SK-N-SH treated with all-trans-retinoic acid at 6 μM for 48 hours (cell line): Measurements from ENCODE around the gene TMEM164.

Source experiments
- ATAC-seq: fragments of 200-7000 bp; cut with Tn5 transposase; 3 replicates; pipeline ENCODE4 v1.9.1; 2020; ENCODE audit warnings: mild to moderate bottlenecking, moderate library complexity
- BACH2 ChIP-seq: fragments of 250-450 bp; sonication (Bioruptor Pico); IDR thresholded peaks from 2 replicates; pipeline ENCODE4 v1.9.0; 2021; ENCODE audit warnings: mild to moderate bottlenecking, borderline replicate concordance
- CREB5 ChIP-seq: fragments of 250-450 bp; sonication (Bioruptor Pico); IDR thresholded peaks from 2 replicates; pipeline ENCODE4 v1.5.1; 2020; ENCODE audit warnings: low read depth, mild to moderate bottlenecking, moderate library complexity
- CSRNP3 ChIP-seq: fragments of 250-450 bp; sonication (Bioruptor Pico); IDR thresholded peaks from 2 replicates; pipeline ENCODE4 v1.5.1; 2021; ENCODE audit warnings: mild to moderate bottlenecking, moderate library complexity
- ESRRG ChIP-seq: fragments of 250-450 bp; sonication (Bioruptor Pico); IDR thresholded peaks from 2 replicates; pipeline ENCODE4 v1.6.1; 2021; ENCODE audit warnings: mild to moderate bottlenecking
- GLIS3 ChIP-seq: fragments of 250-450 bp; sonication (Bioruptor Pico); IDR thresholded peaks from 2 replicates; pipeline ENCODE4 v1.5.0; 2020; ENCODE audit warnings: mild to moderate bottlenecking, moderate library complexity
- ISL1 ChIP-seq: fragments of 250-450 bp; sonication (Bioruptor Pico); IDR thresholded peaks from 2 replicates; pipeline ENCODE4 v2.1.2; 2022; ENCODE audit warnings: mild to moderate bottlenecking, moderate library complexity
- OSR1 ChIP-seq: fragments of 250-450 bp; sonication (Bioruptor Pico); IDR thresholded peaks from 2 replicates; pipeline ENCODE4 v1.8.0; 2022; ENCODE audit warnings: moderate library complexity, mild to moderate bottlenecking, inconsistent platforms
- PATZ1 ChIP-seq: fragments of 250-450 bp; sonication (Bioruptor Pico); IDR thresholded peaks from 2 replicates; pipeline ENCODE4 v1.8.0; 2020; ENCODE audit warnings: mild to moderate bottlenecking, moderate library complexity, borderline replicate concordance
- POU6F1 ChIP-seq: fragments of 250-450 bp; sonication (Bioruptor Pico); IDR thresholded peaks from 2 replicates; pipeline ENCODE4 v1.8.0; 2021; ENCODE audit warnings: low read depth, mild to moderate bottlenecking, moderate library complexity, borderline replicate concordance
- PPARA ChIP-seq: fragments of 250-450 bp; sonication (Bioruptor Pico); IDR thresholded peaks from 2 replicates; pipeline ENCODE4 v1.5.0; 2020; ENCODE audit warnings: mild to moderate bottlenecking, borderline replicate concordance
- SNAI2 ChIP-seq: fragments of 250-450 bp; sonication (Bioruptor Pico); IDR thresholded peaks from 2 replicates; pipeline ENCODE4 v1.5.0; 2020; ENCODE audit warnings: mild to moderate bottlenecking, moderate library complexity
- TCF4 ChIP-seq: fragments of 250-450 bp; sonication (Bioruptor Pico); IDR thresholded peaks from 2 replicates; pipeline ENCODE4 v1.8.0; 2021; ENCODE audit warnings: mild to moderate bottlenecking, moderate library complexity, borderline replicate concordance
- TOX ChIP-seq: fragments of 250-450 bp; sonication (Bioruptor Pico); IDR thresholded peaks from 2 replicates; pipeline ENCODE4 v1.8.0; 2021; ENCODE audit warnings: mild to moderate bottlenecking, moderate library complexity, borderline replicate concordance
- TSHZ2 ChIP-seq: fragments of 250-450 bp; sonication (Bioruptor Pico); IDR thresholded peaks from 2 replicates; pipeline ENCODE4 v1.5.0; 2020; ENCODE audit warnings: mild to moderate bottlenecking, moderate library complexity
- ZC3H10 ChIP-seq: fragments of 250-450 bp; sonication (Bioruptor Pico); IDR thresholded peaks from 2 replicates; pipeline ENCODE4 v1.5.1; 2021; ENCODE audit warnings: mild to moderate bottlenecking, moderate library complexity
- ZNF70 ChIP-seq: fragments of 450-650 bp; formaldehyde crosslinking; IDR thresholded peaks from 2 replicates; pipeline ENCODE4 v1.5.0; 2020; ENCODE audit warnings: mild to moderate bottlenecking, moderate library complexity

Gene TMEM164

GRCh38 chrX:110002300-110003166 is at the start of gene TMEM164:
Gene TMEM164 (plus strand): TSS chrX:110003114. CDS start chrX:110003775, 661 bp downstream.
- peak; percentile 89 for ATAC-seq

GRCh38 chrX:109954333-109954732 is 48.6 kb upstream of the TMEM164 start:
- TF ChIP-seq ESRRG (CRISPR knock-in tag) = no peak
- no peak for TF ChIP-seq ZC3H10 (CRISPR knock-in tag)
- no peak for TF ChIP-seq BACH2 (CRISPR knock-in tag)
- no peak for TF ChIP-seq OSR1 (CRISPR knock-in tag)
- TF ChIP-seq CREB5 (CRISPR knock-in tag) = no peak
- no peak for TF ChIP-seq POU6F1 (CRISPR knock-in tag)
- TF ChIP-seq TCF4 (CRISPR knock-in tag) = no peak
- TF ChIP-seq ISL1 (CRISPR knock-in tag) = no peak
- peak; percentile 44; the same call in 1 of the 3 replicates for ATAC-seq

More at GRCh38 chrX:110002300-110003166, at the start of gene TMEM164:
- TF ChIP-seq TOX (CRISPR knock-in tag) (no peak), TSHZ2 (CRISPR knock-in tag) (no peak)

- no peak for ATAC-seq
- no peak for TF ChIP-seq ESRRG (CRISPR knock-in tag)
- TF ChIP-seq GLIS3 (CRISPR knock-in tag) = no peak
- TF ChIP-seq CSRNP3 (CRISPR knock-in tag) = no peak
- TF ChIP-seq ZC3H10 (CRISPR knock-in tag) = no peak
These were observed 48.0 kb upstream of the TMEM164 start for GRCh38 chrX:109954955-109955354.

GRCh38 chrX:109958266-109958665 is 44.6 kb upstream of the TMEM164 start:
- TF ChIP-seq PATZ1 (CRISPR knock-in tag) (no peak), ESRRG (CRISPR knock-in tag) (no peak), TSHZ2 (CRISPR knock-in tag) (no peak), SNAI2 (no peak), CSRNP3 (CRISPR knock-in tag) (no peak), BACH2 (CRISPR knock-in tag) (no peak), CREB5 (CRISPR knock-in tag) (no peak), ZNF70 (no peak), GLIS3 (CRISPR knock-in tag) (no peak), OSR1 (CRISPR knock-in tag) (no peak), ISL1 (CRISPR knock-in tag) (no peak), PPARA (no peak)
- TF ChIP-seq, all 23 proteins: peak for 0
- ATAC-seq = no peak
